ENCODE data around the gene MROH8. TPM values are rescaled to one million over a fixed set of nuclear protein-coding genes. Genes with fewer than 3 reads are reported as not detected.
"Not testable (repeated sequence)": the region's sequence is repeated elsewhere in the genome, so short reads cannot be mapped to it uniquely, and the experiment has no call there.

Gene MROH8
- total RNA-seq, 1 experiment from 2014 or later: 1.4 TPM

DNA sequence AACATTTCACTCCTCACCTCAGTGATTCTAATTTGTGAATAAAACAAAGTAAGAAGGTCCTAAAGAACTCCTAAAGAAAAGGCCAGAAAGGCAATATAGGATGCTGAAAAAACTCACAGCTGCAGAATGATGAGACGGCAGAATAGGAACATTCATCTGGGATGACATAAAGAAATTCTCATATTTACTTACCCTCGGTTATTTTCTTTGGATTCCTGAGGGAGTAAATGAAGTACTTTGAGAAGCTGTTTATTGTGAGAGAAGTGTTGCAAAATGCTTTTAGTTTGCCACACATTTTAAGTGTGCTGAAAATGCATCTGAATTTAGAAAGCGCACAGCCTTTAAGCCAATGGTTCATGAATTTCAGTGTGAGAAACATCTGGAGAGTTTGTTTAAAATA is 47.9 kb downstream of the MROH8 start:
- TF ChIP-seq, protein P1, sequence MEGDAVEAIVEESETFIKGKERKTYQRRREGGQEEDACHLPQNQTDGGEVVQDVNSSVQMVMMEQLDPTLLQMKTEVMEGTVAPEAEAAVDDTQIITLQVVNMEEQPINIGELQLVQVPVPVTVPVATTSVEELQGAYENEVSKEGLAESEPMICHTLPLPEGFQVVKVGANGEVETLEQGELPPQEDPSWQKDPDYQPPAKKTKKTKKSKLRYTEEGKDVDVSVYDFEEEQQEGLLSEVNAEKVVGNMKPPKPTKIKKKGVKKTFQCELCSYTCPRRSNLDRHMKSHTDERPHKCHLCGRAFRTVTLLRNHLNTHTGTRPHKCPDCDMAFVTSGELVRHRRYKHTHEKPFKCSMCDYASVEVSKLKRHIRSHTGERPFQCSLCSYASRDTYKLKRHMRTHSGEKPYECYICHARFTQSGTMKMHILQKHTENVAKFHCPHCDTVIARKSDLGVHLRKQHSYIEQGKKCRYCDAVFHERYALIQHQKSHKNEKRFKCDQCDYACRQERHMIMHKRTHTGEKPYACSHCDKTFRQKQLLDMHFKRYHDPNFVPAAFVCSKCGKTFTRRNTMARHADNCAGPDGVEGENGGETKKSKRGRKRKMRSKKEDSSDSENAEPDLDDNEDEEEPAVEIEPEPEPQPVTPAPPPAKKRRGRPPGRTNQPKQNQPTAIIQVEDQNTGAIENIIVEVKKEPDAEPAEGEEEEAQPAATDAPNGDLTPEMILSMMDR (IDR thresholded peaks at IDR 0.05; ENCODE audit: unreplicated experiment): no peak
- no peak overlapping the region for H3K27ac Mint-ChIP-seq (ENCODE audit: unreplicated experiment)
- no peaks in the 10 kb centered on the region for H3K4me1 Mint-ChIP-seq (ENCODE audit: low read depth, unreplicated experiment)
- peaks cover 72% of the 10 kb centered on the region for H3K27me3 Mint-ChIP-seq (ENCODE audit: unreplicated experiment)
- no peaks in the 10 kb centered on the region for H3K36me3 Mint-ChIP-seq (ENCODE audit: insufficient read depth, unreplicated experiment)
- intact Hi-C loops (cut with micrococcal nuclease; ENCODE audit: unreplicated experiment): no loop called here
- DNase-seq: no peak
- no TSS peak for BruUV-seq (replicated peaks)
- no peaks in the 10 kb centered on the region for H3K9me3 Mint-ChIP-seq (ENCODE audit: low read depth, unreplicated experiment)
- no peak overlapping the region for H3K4me3 Mint-ChIP-seq (ENCODE audit: low read depth, unreplicated experiment)
- CTCF ChIA-PET: no interaction called here

DNA sequence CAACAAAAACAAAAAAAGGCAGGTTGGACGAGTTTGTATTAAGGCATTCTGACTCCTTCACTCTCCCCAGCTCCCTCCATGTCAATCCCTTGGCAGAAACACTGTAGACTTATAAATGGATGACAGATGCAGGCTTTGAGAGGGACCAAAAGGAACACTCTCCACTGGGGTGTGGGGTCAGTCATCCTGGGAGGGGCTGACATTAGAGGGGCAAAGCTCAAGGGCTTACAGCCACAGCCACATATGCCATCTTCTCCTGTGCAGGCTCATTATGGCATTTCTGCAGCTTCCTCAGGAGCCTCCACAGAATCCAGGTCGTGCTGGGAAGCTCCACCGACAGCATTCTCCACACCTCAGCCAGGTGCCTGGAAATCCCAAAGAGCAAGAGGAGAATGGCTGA is 50.5 kb downstream of the MROH8 start:
- TF ChIP-seq, protein P1 (IDR thresholded peaks at IDR 0.05; ENCODE audit: unreplicated experiment): no peak
- BruUV-seq (replicated peaks): no TSS peak
- CTCF ChIA-PET: no interaction called here
- H3K4me3 Mint-ChIP-seq (ENCODE audit: low read depth, unreplicated experiment): no peak overlapping the region
- DNase-seq: no peak
- no peaks in the 10 kb centered on the region for H3K9me3 Mint-ChIP-seq (ENCODE audit: low read depth, unreplicated experiment)
- intact Hi-C loops (cut with micrococcal nuclease; ENCODE audit: unreplicated experiment): no loop called here
- peaks cover 59% of the 10 kb centered on the region for H3K27me3 Mint-ChIP-seq (ENCODE audit: unreplicated experiment)
- H3K27ac Mint-ChIP-seq (ENCODE audit: unreplicated experiment): no peak overlapping the region
- H3K4me1 Mint-ChIP-seq (ENCODE audit: low read depth, unreplicated experiment): no peaks in the 10 kb centered on the region
- H3K36me3 Mint-ChIP-seq (ENCODE audit: insufficient read depth, unreplicated experiment): no peaks in the 10 kb centered on the region

DNA sequence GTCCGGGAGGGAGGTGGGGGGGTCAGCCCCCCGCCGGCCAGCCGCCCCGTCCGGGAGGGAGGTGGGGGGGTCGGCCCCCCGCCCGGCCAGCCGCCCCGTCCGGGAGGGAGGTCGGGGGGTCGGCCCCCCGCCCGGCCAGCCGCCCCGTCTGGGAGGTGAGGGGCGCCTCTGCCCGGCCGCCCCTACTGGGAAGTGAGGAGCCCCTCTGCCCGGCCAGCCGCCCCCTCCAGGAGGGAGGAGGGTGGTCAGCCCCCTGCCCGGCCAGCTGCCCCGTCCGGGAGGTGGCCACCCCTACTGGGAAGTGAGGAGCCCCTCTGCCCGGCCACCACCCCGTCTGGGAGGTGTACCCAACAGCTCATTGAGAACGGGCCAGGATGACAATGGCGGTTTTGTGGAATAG is 53.1 kb downstream of the MROH8 start:
- H3K36me3 Mint-ChIP-seq (ENCODE audit: insufficient read depth, unreplicated experiment); DNase-seq; H3K4me1 Mint-ChIP-seq (ENCODE audit: low read depth, unreplicated experiment); BruUV-seq (replicated peaks); intact Hi-C loops (cut with micrococcal nuclease; ENCODE audit: unreplicated experiment); H3K9me3 Mint-ChIP-seq (ENCODE audit: low read depth, unreplicated experiment); H3K27ac Mint-ChIP-seq (ENCODE audit: unreplicated experiment); H3K4me3 Mint-ChIP-seq (ENCODE audit: low read depth, unreplicated experiment); CTCF ChIA-PET: not testable (repeated sequence)
- peaks cover 34% of the 10 kb centered on the region for H3K27me3 Mint-ChIP-seq (ENCODE audit: unreplicated experiment)

DNA sequence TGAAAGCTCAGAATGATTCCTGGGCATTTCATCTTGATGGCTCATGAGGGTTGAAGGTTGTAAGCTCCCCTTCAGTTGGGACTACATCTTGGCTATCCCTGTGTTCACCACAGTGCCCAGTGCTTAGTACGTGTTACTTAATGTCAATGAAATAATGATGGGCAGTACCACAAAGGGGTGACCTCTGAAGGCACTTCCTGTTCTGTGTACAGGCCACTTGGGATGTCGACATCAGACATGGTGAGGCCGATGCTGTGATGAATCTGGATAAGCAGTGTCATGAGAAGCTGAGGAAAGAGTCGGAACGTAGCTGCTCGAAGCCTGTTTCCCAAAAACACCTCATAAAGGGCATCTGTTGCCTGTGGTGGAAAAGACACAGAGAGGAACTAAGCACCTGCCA is 55.9 kb downstream of the MROH8 start:
- DNase-seq: no peak
- H3K4me1 Mint-ChIP-seq (ENCODE audit: low read depth, unreplicated experiment): no peaks in the 10 kb centered on the region
- no peak overlapping the region for H3K27ac Mint-ChIP-seq (ENCODE audit: unreplicated experiment)
- CTCF ChIA-PET: interaction anchor here (0.6 kb wide), 1 partner anchor 19 kb away, joined by 5 read pairs; no protein-coding TSS in a partner anchor
- H3K27me3 Mint-ChIP-seq (ENCODE audit: unreplicated experiment): peaks cover 5% of the 10 kb centered on the region
- TF ChIP-seq, protein P1 (IDR thresholded peaks at IDR 0.05; ENCODE audit: unreplicated experiment): no peak
- no peaks in the 10 kb centered on the region for H3K36me3 Mint-ChIP-seq (ENCODE audit: insufficient read depth, unreplicated experiment)
- intact Hi-C loops (cut with micrococcal nuclease; ENCODE audit: unreplicated experiment): no loop called here
- no peaks in the 10 kb centered on the region for H3K9me3 Mint-ChIP-seq (ENCODE audit: low read depth, unreplicated experiment)
- no peak overlapping the region for H3K4me3 Mint-ChIP-seq (ENCODE audit: low read depth, unreplicated experiment)
- no TSS peak for BruUV-seq (replicated peaks)

DNA sequence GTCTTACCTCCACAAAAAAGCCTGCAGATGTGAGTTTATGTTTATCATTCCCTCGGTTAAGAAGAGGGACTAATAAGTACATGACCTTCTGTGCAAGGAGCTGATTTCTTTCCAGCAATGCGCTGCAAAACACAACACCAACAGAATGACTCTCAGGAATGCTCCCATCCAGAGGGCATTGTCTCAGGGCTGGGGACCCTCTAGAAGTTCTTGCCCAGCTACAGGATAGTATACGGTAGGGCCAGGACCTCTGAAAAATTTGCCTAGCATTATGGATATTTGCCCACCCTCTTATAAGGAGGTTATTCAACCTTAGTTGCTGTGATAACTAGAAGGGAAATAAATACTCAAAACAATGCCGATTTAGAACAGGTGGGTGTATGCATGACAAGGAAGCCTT is 58.9 kb downstream of the MROH8 start:
- H3K27me3 Mint-ChIP-seq (ENCODE audit: unreplicated experiment): peaks cover 4% of the 10 kb centered on the region
- H3K4me1 Mint-ChIP-seq (ENCODE audit: low read depth, unreplicated experiment): no peaks in the 10 kb centered on the region
- intact Hi-C loops (cut with micrococcal nuclease; ENCODE audit: unreplicated experiment): no loop called here
- H3K36me3 Mint-ChIP-seq (ENCODE audit: insufficient read depth, unreplicated experiment): no peaks in the 10 kb centered on the region
- CTCF ChIA-PET: no interaction called here
- H3K4me3 Mint-ChIP-seq (ENCODE audit: low read depth, unreplicated experiment): no peak overlapping the region
- no peak overlapping the region for H3K27ac Mint-ChIP-seq (ENCODE audit: unreplicated experiment)
- H3K9me3 Mint-ChIP-seq (ENCODE audit: low read depth, unreplicated experiment): no peaks in the 10 kb centered on the region
- no TSS peak for BruUV-seq (replicated peaks)
- TF ChIP-seq, protein P1 (IDR thresholded peaks at IDR 0.05; ENCODE audit: unreplicated experiment): no peak
- no peak for DNase-seq
